GM12892 (cell line): ENCODE measurements around the gene SHBG.

ENCODE experiments used
- POLR2A ChIP-seq: IDR thresholded peaks from 2 replicates; pipeline ENCODE4 v1.6.1; 2011; ENCODE audit warnings: low read depth, low read length, control low read depth
- POLR2AphosphoS5 ChIP-seq: IDR thresholded peaks from 2 replicates; pipeline ENCODE4 v1.6.1; 2011; ENCODE audit warnings: low read depth, low read length, control low read depth
- TAF1 ChIP-seq: IDR thresholded peaks from 2 replicates; pipeline ENCODE4 v1.6.1; 2011; ENCODE audit warnings: low read depth, mild to moderate bottlenecking, control low read depth, low read length, borderline replicate concordance

GRCh38 chr17:7582396-7583252 is 47.3 kb upstream of the SHBG start:
- TF ChIP-seq TAF1 (no peak), POLR2AphosphoS5 (no peak), POLR2A (no peak)
